B cell (primary cell): ENCODE data around the gene ACSM3. TPM values are rescaled to one million over a fixed set of nuclear protein-coding genes. Genes with fewer than 3 reads are reported as not detected.

Experiments
- ATAC-seq: fragments of 200-7000 bp; cut with Tn5 transposase; one replicate; pipeline ENCODE4 v1.10.0; 2021; ENCODE audit warnings: low read depth, mild to moderate bottlenecking, moderate number of reproducible peaks, moderate library complexity
- CTCF ChIA-PET: fragments of 350-600 bp; sonication (Branson Sonifier 250); formaldehyde crosslinking; loops from one replicate; lab custom pipeline; 2021; ENCODE audit warnings: antibody characterized with exemption, inconsistent platforms; lab: Charles Lee
- POLR2A ChIA-PET: fragments of 350-600 bp; sonication (Branson Sonifier 250); formaldehyde crosslinking; loops from one replicate; lab custom pipeline; 2021; ENCODE audit warnings: antibody characterized with exemption; lab: Charles Lee
- DNase-seq: peaks from one replicate; pipeline ENCODE4 v3.0.0; 2013
- H2AFZ ChIP-seq: 2 replicates; pipeline ENCODE4 v1.6.1; 2012; ENCODE audit warnings: mild to moderate bottlenecking, low read depth, low read length; ENCODE audit not compliant: insufficient read depth, poor library complexity, severe bottlenecking
- H3K27ac ChIP-seq, 2 donors: 1 replicate in 1 of 2; 2 replicates in 1 of 2; pipeline ENCODE4 v1.5.1; 2012 to 2013; ENCODE audit warnings: low read length in 2 of 2, mild to moderate bottlenecking in 2 of 2, moderate library complexity in 1 of 2
- H3K27me3 ChIP-seq, 4 experiments: fragments of 200-600 bp in 1 of 4; sonication (generic) in 1 of 4; replicated peaks in 1 of 4; 1 replicate in 2 of 4; 2 replicates in 2 of 4; pipeline versions ENCODE4 v1.6.1 to v1.7.0; 2013 to 2016; ENCODE audit warnings: low read length in 3 of 4, mild to moderate bottlenecking in 2 of 4, mixed read lengths in 1 of 4, moderate library complexity in 1 of 4; ENCODE audit not compliant: insufficient read depth in 4 of 4, control insufficient read depth in 3 of 4; ENCODE audit errors: control extremely low read depth in 1 of 4
- H3K36me3 ChIP-seq, 2 experiments: replicated peaks in 1 of 2; 1 replicate in 1 of 2; 2 replicates in 1 of 2; pipeline versions ENCODE4 v1.6.1 to v1.7.1; 2013; ENCODE audit warnings: low read length in 1 of 2; ENCODE audit not compliant: insufficient read depth in 2 of 2, control insufficient read depth in 1 of 2; ENCODE audit errors: control extremely low read depth in 1 of 2, extremely low read depth in 1 of 2
- H3K4me1 ChIP-seq, 2 donors: fragments of 200-600 bp in 1 of 2; sonication (generic) in 1 of 2; 1 replicate in 1 of 2; 2 replicates in 1 of 2; pipeline versions ENCODE4 v1.5.1 to v1.6.1; 2013 to 2017; ENCODE audit warnings: low read length in 2 of 2; ENCODE audit not compliant: control insufficient read depth in 2 of 2, insufficient read depth in 2 of 2
- H3K4me2 ChIP-seq: replicated peaks from 2 replicates; pipeline ENCODE3; 2012; ENCODE audit warnings: mild to moderate bottlenecking, low read depth, low read length; ENCODE audit not compliant: poor library complexity, severe bottlenecking
- H3K4me3 ChIP-seq, 5 experiments: fragments of 200-600 bp in 1 of 5; sonication (generic) in 1 of 5; 1 replicate in 3 of 5; 2 replicates in 2 of 5; pipeline versions ENCODE4 v1.5.1 to v1.7.0; 2011 to 2016; ENCODE audit warnings: low read length in 4 of 5, mild to moderate bottlenecking in 4 of 5, low read depth in 2 of 5, control low read depth in 1 of 5, moderate library complexity in 1 of 5; ENCODE audit not compliant: insufficient read depth in 1 of 5; ENCODE audit errors: control extremely low read depth in 1 of 5, extremely low read depth in 1 of 5
- H3K79me2 ChIP-seq: fragments of 200-600 bp; sonication (generic); one replicate; pipeline ENCODE4 v1.6.0; 2016; ENCODE audit warnings: low read length; ENCODE audit not compliant: control insufficient read depth, insufficient read depth
- H3K9ac ChIP-seq: fragments of 200-600 bp; sonication (generic); 2 replicates; pipeline ENCODE4 v1.6.1; 2017; ENCODE audit warnings: mild to moderate bottlenecking, low read length, moderate library complexity
- H3K9me3 ChIP-seq, 3 donors: one replicate each; pipeline versions ENCODE4 v1.6.1 to v1.7.1; 2013; ENCODE audit warnings: low read length in 2 of 3; ENCODE audit not compliant: control insufficient read depth in 2 of 3, insufficient read depth in 1 of 3; ENCODE audit errors: control extremely low read depth in 1 of 3
- H4K20me1 ChIP-seq: 2 replicates; pipeline ENCODE4 v1.6.0; 2012; ENCODE audit warnings: mild to moderate bottlenecking, low read length; ENCODE audit not compliant: insufficient read depth, control insufficient read depth, poor library complexity, severe bottlenecking
- H3K27ac Mint-ChIP-seq: one replicate; pipeline ENCODE4 v1.8.0; 2021; ENCODE audit warnings: mixed read lengths
- H3K27me3 Mint-ChIP-seq: one replicate; pipeline ENCODE4 v1.8.0; 2021; ENCODE audit warnings: mixed read lengths
- H3K4me1 Mint-ChIP-seq: one replicate; pipeline ENCODE4 v1.8.0; 2021; ENCODE audit warnings: mixed read lengths
- H3K4me3 Mint-ChIP-seq: one replicate; pipeline ENCODE4 v1.8.0; 2021; ENCODE audit warnings: mixed read lengths
- H3K9me3 Mint-ChIP-seq: one replicate; pipeline ENCODE4 v1.8.0; 2022; ENCODE audit warnings: mixed read lengths; ENCODE audit not compliant: insufficient read depth
- CTCF ChIP-seq: fragments of 200-600 bp; IDR thresholded peaks from one replicate; pipeline ENCODE4 v1.8.0; 2022; ENCODE audit warnings: antibody characterized with exemption, mild to moderate bottlenecking
- EZH2 ChIP-seq: IDR thresholded peaks from 2 replicates; pipeline ENCODE4 v1.6.1; 2012; ENCODE audit warnings: borderline replicate concordance, low read depth, mild to moderate bottlenecking, moderate library complexity, low read length; ENCODE audit not compliant: insufficient read depth, poor library complexity, severe bottlenecking
- WGBS: methylation state at CpG from one replicate; pipeline ENCODE4 v1.1.5; 2013; ENCODE audit warnings: missing lambda C conversion rate; ENCODE audit not compliant: insufficient coverage; 5-methylcytosine and 5-hydroxymethylcytosine counted together
- intact Hi-C: fragments of 100-400 bp; cut with micrococcal nuclease; formaldehyde crosslinking; loops from one replicate; pipeline ENCODE4 v1.10.0; 2022
- polyA plus RNA-seq: library from polyadenylated mRNA; depleted of rRNA; stranded (reverse); fragments of >200 nt; gene quantifications from 2 replicates; pipeline ENCODE4 v1.2.3, GENCODE V29; 2012
- total RNA-seq, 2 donors: library from RNA; stranded (reverse); fragments of 120-200 nt in 1 of 2; gene quantifications; 1 replicate in 1 of 2; 2 replicates in 1 of 2; pipeline versions ENCODE4 v1.2.3 to v1.2.4, GENCODE V29; 2013 to 2022

Gene ACSM3
- total and polyA plus RNA-seq, 2 donors (not counting 1 experiment from before 2014, with no cell fraction given), result 6.3 to 84.2 TPM

GRCh38 chr16:20747030-20747816, 16.6 kb upstream of the ACSM3 start:
- Histone ChIP-seq H4K20me1 (no peaks in the 10 kb centered on the region), H3K4me2 (no peak overlapping the region), H2AFZ (no peak overlapping the region), H3K79me2 (no peaks in the 10 kb centered on the region), H3K27me3 (no peaks in the 10 kb centered on the region), H3K27ac (no peak overlapping the region), H3K4me1 (no peaks in the 10 kb centered on the region), H3K36me3 (no peaks in the 10 kb centered on the region), H3K9me3 (peaks cover 0 to 18% (median 17%) of the 10 kb centered on the region in 3 donors), H3K9ac (no peak overlapping the region), H3K4me3 (no peak overlapping the region)
- 50% methylated on average over 3 of the region's 4 CpGs for WGBS
- TF ChIP-seq EZH2, result no peak
- no peak for TF ChIP-seq CTCF
- H3K9me3 Mint-ChIP-seq, result peaks cover 2% of the 10 kb centered on the region
- H3K27ac Mint-ChIP-seq, result no peak overlapping the region
- no peak for ATAC-seq
- DNase-seq, result no peak
- CTCF ChIA-PET, result no interaction called here
- POLR2A ChIA-PET, result interaction anchor here (1.5 kb wide), 1 partner anchor 16 kb away, joined by 3 read pairs; the partner anchor contains the start of gene ACSM3
- H3K4me3 Mint-ChIP-seq, result no peak overlapping the region
- no peaks in the 10 kb centered on the region for H3K27me3 Mint-ChIP-seq
- intact Hi-C loops, result loop anchor here (10.0 kb wide), 1 partner anchor 1222 kb away; the partner anchor contains the start of genes CCP110 and GDE1
- no peaks in the 10 kb centered on the region for H3K4me1 Mint-ChIP-seq

GRCh38 chr16:20749474-20749873, 14.3 kb upstream of the ACSM3 start:
- peaks cover 2% of the 10 kb centered on the region for H3K9me3 Mint-ChIP-seq
- ATAC-seq, result no peak
- TF ChIP-seq EZH2, result no peak
- no peak for TF ChIP-seq CTCF
- intact Hi-C loops, result loop anchor here (10.0 kb wide), 1 partner anchor 1225 kb away; the partner anchor contains the start of genes CCP110 and GDE1
- H3K36me3 ChIP-seq, result no peaks in the 10 kb centered on the region
- H3K4me2 ChIP-seq, result no peak overlapping the region
- H3K27ac ChIP-seq, result no peak overlapping the region
- no peaks in the 10 kb centered on the region for H3K4me1 Mint-ChIP-seq
- no peak overlapping the region for H3K4me3 Mint-ChIP-seq
- peaks cover 0 to 17% (median 16%) of the 10 kb centered on the region in 3 donors for H3K9me3 ChIP-seq
- WGBS, result no CpG with 5 or more reads among the region's 1 CpG
- no peaks in the 10 kb centered on the region for H4K20me1 ChIP-seq
- H3K4me3 ChIP-seq, result no peak overlapping the region
- H3K79me2 ChIP-seq, result no peaks in the 10 kb centered on the region
- no peak overlapping the region for H3K9ac ChIP-seq
- no peak for DNase-seq
- CTCF ChIA-PET, result no interaction called here
- no peak overlapping the region for H3K27ac Mint-ChIP-seq
- H2AFZ ChIP-seq, result no peak overlapping the region
- H3K4me1 ChIP-seq, result no peaks in the 10 kb centered on the region
- POLR2A ChIA-PET, result no interaction called here
- H3K27me3 Mint-ChIP-seq, result no peaks in the 10 kb centered on the region
- H3K27me3 ChIP-seq, result no peaks in the 10 kb centered on the region
